ENCODE measurements around the gene ATF7.

GRCh38 chr12:53667080-53667479 is 40.9 kb upstream of the ATF7 start:
- no peak for TF ChIP-seq SMAD3 (CRISPR knock-in tag; conservative IDR thresholded peaks at IDR 0.05)
- TF ChIP-seq, protein P1, sequence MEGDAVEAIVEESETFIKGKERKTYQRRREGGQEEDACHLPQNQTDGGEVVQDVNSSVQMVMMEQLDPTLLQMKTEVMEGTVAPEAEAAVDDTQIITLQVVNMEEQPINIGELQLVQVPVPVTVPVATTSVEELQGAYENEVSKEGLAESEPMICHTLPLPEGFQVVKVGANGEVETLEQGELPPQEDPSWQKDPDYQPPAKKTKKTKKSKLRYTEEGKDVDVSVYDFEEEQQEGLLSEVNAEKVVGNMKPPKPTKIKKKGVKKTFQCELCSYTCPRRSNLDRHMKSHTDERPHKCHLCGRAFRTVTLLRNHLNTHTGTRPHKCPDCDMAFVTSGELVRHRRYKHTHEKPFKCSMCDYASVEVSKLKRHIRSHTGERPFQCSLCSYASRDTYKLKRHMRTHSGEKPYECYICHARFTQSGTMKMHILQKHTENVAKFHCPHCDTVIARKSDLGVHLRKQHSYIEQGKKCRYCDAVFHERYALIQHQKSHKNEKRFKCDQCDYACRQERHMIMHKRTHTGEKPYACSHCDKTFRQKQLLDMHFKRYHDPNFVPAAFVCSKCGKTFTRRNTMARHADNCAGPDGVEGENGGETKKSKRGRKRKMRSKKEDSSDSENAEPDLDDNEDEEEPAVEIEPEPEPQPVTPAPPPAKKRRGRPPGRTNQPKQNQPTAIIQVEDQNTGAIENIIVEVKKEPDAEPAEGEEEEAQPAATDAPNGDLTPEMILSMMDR (IDR thresholded peaks at IDR 0.05 in 2 of 3, conservative IDR thresholded peaks at IDR 0.05 in 1 of 3; ENCODE audit: insufficient read depth in 2 of 3, low read depth in 1 of 3, low read length in 3 of 3): no peak
- TF ChIP-seq, protein P2, sequence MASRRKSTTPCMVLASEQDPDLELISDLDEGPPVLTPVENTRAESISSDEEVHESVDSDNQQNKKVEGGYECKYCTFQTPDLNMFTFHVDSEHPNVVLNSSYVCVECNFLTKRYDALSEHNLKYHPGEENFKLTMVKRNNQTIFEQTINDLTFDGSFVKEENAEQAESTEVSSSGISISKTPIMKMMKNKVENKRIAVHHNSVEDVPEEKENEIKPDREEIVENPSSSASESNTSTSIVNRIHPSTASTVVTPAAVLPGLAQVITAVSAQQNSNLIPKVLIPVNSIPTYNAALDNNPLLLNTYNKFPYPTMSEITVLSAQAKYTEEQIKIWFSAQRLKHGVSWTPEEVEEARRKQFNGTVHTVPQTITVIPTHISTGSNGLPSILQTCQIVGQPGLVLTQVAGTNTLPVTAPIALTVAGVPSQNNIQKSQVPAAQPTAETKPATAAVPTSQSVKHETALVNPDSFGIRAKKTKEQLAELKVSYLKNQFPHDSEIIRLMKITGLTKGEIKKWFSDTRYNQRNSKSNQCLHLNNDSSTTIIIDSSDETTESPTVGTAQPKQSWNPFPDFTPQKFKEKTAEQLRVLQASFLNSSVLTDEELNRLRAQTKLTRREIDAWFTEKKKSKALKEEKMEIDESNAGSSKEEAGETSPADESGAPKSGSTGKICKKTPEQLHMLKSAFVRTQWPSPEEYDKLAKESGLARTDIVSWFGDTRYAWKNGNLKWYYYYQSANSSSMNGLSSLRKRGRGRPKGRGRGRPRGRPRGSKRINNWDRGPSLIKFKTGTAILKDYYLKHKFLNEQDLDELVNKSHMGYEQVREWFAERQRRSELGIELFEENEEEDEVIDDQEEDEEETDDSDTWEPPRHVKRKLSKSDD (conservative IDR thresholded peaks at IDR 0.05; ENCODE audit: low read length): no peak
- TF ChIP-seq CHD2 (IDR thresholded peaks at IDR 0.05; ENCODE audit: low read depth, low read length): no peak
- no peak for TF ChIP-seq YBX1 (IDR thresholded peaks at IDR 0.05)
- no peak for TF ChIP-seq POLR2A (conservative IDR thresholded peaks at IDR 0.05)
- no peak for TF ChIP-seq KLF10 (CRISPR knock-in tag; IDR thresholded peaks at IDR 0.05)
- TF ChIP-seq HDAC8 (tag; IDR thresholded peaks at IDR 0.05): no peak
- no peak for TF ChIP-seq ZNF274 (IDR thresholded peaks at IDR 0.05; ENCODE audit: borderline replicate concordance, low read depth, low read length)
- no peak for TF ChIP-seq SMARCB1 (IDR thresholded peaks at IDR 0.05; ENCODE audit: insufficient read length, low read depth)
- no peak for TF ChIP-seq NFE2L1 (tag; IDR thresholded peaks at IDR 0.05; ENCODE audit: borderline replicate concordance, low read depth)
- TF ChIP-seq, protein P3, sequence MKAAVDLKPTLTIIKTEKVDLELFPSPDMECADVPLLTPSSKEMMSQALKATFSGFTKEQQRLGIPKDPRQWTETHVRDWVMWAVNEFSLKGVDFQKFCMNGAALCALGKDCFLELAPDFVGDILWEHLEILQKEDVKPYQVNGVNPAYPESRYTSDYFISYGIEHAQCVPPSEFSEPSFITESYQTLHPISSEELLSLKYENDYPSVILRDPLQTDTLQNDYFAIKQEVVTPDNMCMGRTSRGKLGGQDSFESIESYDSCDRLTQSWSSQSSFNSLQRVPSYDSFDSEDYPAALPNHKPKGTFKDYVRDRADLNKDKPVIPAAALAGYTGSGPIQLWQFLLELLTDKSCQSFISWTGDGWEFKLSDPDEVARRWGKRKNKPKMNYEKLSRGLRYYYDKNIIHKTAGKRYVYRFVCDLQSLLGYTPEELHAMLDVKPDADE (conservative IDR thresholded peaks at IDR 0.05; ENCODE audit: control insufficient read depth, low read depth, low read length): no peak

Measured in K562 (cell line).